PFSK-1 (cell line): ENCODE data around the gene INSR.

Experiments
- FOXP2 ChIP-seq: optimal IDR thresholded peaks from 2 replicates; pipeline ENCODE3; 2011; ENCODE audit warnings: borderline replicate concordance, control low read depth, inconsistent platforms; ENCODE audit not compliant: insufficient read depth; ENCODE audit errors: extremely low read length, extremely low read depth
- POLR2AphosphoS5 ChIP-seq: IDR thresholded peaks from 2 replicates; pipeline ENCODE4 v1.6.1; 2012; ENCODE audit warnings: low read depth, mild to moderate bottlenecking, control low read depth, low read length, moderate library complexity
- REST ChIP-seq, 2 experiments: IDR thresholded peaks; 2 replicates each; pipeline versions ENCODE4 v1.6.1 to v1.8.0; 2011 to 2012; ENCODE audit warnings: low read depth in 2 of 2, low read length in 2 of 2, control low read depth in 1 of 2, inconsistent platforms in 1 of 2, mild to moderate bottlenecking in 1 of 2, moderate library complexity in 1 of 2; ENCODE audit not compliant: insufficient read depth in 1 of 2
- SIN3A ChIP-seq: IDR thresholded peaks from 2 replicates; pipeline ENCODE4 v1.6.1; 2012; ENCODE audit warnings: mild to moderate bottlenecking, low read length, moderate library complexity, borderline replicate concordance; ENCODE audit not compliant: insufficient read depth
- TAF1 ChIP-seq: IDR thresholded peaks from 2 replicates; pipeline ENCODE4 v1.6.1; 2012; ENCODE audit warnings: low read length, control low read depth, borderline replicate concordance; ENCODE audit not compliant: insufficient read depth

INSR gene

GRCh38 chr19:7149956-7150705, 144.1 kb downstream of the INSR start:
- TF ChIP-seq POLR2AphosphoS5 (no peak), SIN3A (no peak), REST (IDR thresholded peaks at IDR 0.05; ENCODE audit: insufficient read depth in 1 of 2, low read depth in 2 of 2, low read length in 2 of 2) (no peak), FOXP2 (no peak), TAF1 (no peak)

DNA sequence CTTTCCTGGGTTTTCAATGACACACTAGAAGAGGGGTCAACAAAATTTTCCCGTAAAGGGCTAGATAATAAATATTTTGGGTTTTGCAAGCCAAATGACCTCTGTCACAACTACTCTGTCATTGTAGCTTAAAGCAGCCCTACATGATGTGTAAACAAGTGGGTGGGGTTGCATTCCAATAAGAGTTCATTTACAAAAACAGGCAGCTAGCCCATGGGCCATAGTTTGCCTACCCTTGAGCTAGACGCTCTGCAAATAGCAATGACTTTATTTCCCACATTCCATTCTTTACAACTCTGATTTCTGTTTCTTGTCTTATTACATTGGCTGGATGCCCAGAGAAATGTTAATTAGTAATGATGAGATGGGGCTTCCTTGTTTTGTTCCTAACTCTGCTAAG, 148.7 kb downstream of the INSR start:
- no peak for TF ChIP-seq REST (IDR thresholded peaks at IDR 0.05; ENCODE audit: insufficient read depth in 1 of 2, low read depth in 2 of 2, low read length in 2 of 2)
- TF ChIP-seq FOXP2 = no peak
- TF ChIP-seq SIN3A = no peak
- TF ChIP-seq TAF1 = no peak
- no peak for TF ChIP-seq POLR2AphosphoS5

DNA sequence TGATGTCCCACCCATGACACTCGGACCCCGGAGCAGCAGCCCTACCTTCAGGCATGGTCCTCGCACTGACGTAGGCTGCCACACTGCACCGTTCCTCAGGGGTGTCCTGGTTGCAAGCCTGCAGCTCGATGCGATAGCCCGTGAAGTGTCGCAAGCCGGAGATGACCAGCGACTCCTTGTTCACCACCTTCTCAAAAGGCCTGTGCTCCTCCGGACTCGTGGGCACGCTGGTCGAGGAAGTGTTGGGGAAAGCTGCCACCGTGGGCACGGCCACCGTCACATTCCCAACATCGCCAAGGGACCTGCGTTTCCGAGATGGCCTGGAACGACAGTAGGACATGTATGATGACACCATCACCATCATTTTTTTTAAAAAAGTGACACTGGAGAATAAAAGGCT, 151.4 kb downstream of the INSR start:
- TF ChIP-seq REST (IDR thresholded peaks at IDR 0.05; ENCODE audit: insufficient read depth in 1 of 2, low read depth in 2 of 2, low read length in 2 of 2) = no peak
- no peak for TF ChIP-seq SIN3A
- no peak for TF ChIP-seq POLR2AphosphoS5

DNA sequence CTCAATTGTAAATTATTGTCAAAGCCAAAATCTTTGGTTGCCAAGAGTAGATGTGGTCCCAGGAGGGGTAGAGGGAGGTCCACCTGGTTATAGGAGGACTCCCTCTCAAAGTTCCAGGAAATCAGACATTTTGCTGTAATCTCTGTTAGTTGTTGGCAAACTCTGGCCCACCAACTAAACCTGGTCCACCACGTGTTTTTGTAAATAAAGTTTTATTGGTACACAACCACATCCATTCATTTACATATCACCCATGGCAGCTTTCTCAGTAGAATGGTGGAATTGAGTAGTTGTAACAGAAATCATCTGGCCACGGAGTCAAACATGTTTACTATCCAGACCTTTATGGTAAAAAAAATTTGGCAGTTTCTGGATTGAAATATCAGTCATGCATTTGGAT, 154.1 kb downstream of the INSR start:
- TF ChIP-seq FOXP2 (no peak), TAF1 (no peak), POLR2AphosphoS5 (no peak), REST (IDR thresholded peaks at IDR 0.05; ENCODE audit: insufficient read depth in 1 of 2, low read depth in 2 of 2, low read length in 2 of 2) (no peak), SIN3A (no peak)

DNA sequence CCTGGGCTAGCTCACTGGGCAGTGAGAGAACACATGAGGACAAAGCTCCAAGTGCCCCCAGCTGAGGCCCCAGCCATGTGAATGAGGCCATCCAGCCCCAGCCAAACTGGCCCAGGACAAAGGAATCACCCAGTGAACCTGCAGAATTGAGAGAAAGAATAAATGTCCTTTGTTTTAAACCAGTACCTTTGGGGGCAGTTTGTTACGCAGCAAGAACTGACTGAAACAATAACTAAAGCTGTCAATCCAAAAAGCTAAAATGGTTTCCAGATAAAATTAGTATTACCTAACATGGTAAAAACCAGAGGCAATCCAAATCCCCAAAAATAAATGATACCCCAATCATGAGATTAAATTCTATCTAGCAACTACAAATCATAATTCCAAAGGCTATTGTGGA, 155.1 kb downstream of the INSR start:
- TF ChIP-seq REST (IDR thresholded peaks at IDR 0.05; ENCODE audit: insufficient read depth in 1 of 2, low read depth in 2 of 2, low read length in 2 of 2) (no peak), TAF1 (no peak), POLR2AphosphoS5 (no peak), FOXP2 (no peak), SIN3A (no peak)
